COLO829 (cell line): Measurements from ENCODE around the gene P4HB.
"Not testable (repeated sequence)": the region's sequence is repeated elsewhere in the genome, so short reads cannot be mapped to it uniquely, and the experiment has no call there.

Experiments
- DNase-seq: peaks from one replicate; pipeline ENCODE4 v3.0.0; 2012; ENCODE audit warnings: low spot score

P4HB gene

GRCh38 chr17:81845881-81846742, 14.2 kb downstream of the P4HB start:
- DNase-seq: no peak

GRCh38 chr17:81845361-81845760, 15.0 kb downstream of the P4HB start:
- DNase-seq: no peak

- DNase-seq: no peak
Measured at GRCh38 chr17:81844887-81845286, 15.4 kb downstream of the P4HB start.

GRCh38 chr17:81844327-81844851, 15.9 kb downstream of the P4HB start:
- DNase-seq: no peak

- no peak for DNase-seq
Measured at GRCh38 chr17:81843713-81844326, 16.5 kb downstream of the P4HB start.

GRCh38 chr17:81842725-81843504, 17.4 kb downstream of the P4HB start:
- DNase-seq: no peak

- DNase-seq: no peak
Measured at GRCh38 chr17:81842378-81842724, 18.0 kb downstream of the P4HB start.

GRCh38 chr17:81841866-81842265, 18.5 kb downstream of the P4HB start:
- DNase-seq: no peak

- no peak for DNase-seq
Measured at GRCh38 chr17:81840826-81841778, 19.2 kb downstream of the P4HB start.

GRCh38 chr17:81840059-81840458, 20.3 kb downstream of the P4HB start:
- not testable (repeated sequence) for DNase-seq

GRCh38 chr17:81839301-81839700, 21.0 kb downstream of the P4HB start:
- no peak for DNase-seq

- no peak for DNase-seq
Measured at GRCh38 chr17:81838753-81839255, 21.5 kb downstream of the P4HB start.

- DNase-seq: no peak
Measured at GRCh38 chr17:81837641-81838040, 22.7 kb downstream of the P4HB start.

- DNase-seq: no peak
Measured at GRCh38 chr17:81834831-81835267, 25.5 kb downstream of the P4HB start, which contains the start of gene PPP1R27. Gene PPP1R27 (minus strand): TSS chr17:81835050. CDS start chr17:81834953, 97 bp downstream.

GRCh38 chr17:81833921-81834830, 26.2 kb downstream of the P4HB start:
- no peak for DNase-seq

- peak; percentile 95 for DNase-seq
Measured at GRCh38 chr17:81833160-81833920, 27.0 kb downstream of the P4HB start, which contains the start of gene MCRIP1. Gene MCRIP1 (minus strand): TSS chr17:81833291. CDS start chr17:81824506, 8,785 bp downstream.

- no peak for DNase-seq
Measured at GRCh38 chr17:81832608-81833159, 27.7 kb downstream of the P4HB start.

GRCh38 chr17:81831957-81832607, 28.3 kb downstream of the P4HB start:
- DNase-seq: no peak
